SU-DHL-6 (cell line): Measurements from ENCODE around the gene JAKMIP1.

Experiments used
- H2AFZ ChIP-seq: fragments of 200-600 bp; sonication (generic); 2 replicates; pipeline ENCODE4 v1.6.1; 2014; ENCODE audit warnings: low read depth, mild to moderate bottlenecking, moderate library complexity, mixed read lengths, antibody characterized with exemption, low read length; ENCODE audit not compliant: severe bottlenecking
- H3F3A ChIP-seq: fragments of 200-600 bp; shearing (Covaris generic); 2 replicates; pipeline ENCODE4 v1.6.0; 2016; ENCODE audit warnings: antibody characterized with exemption, mild to moderate bottlenecking; ENCODE audit not compliant: insufficient read depth
- H3K27ac ChIP-seq: fragments of 200-600 bp; sonication (generic); 2 replicates; pipeline ENCODE4 v1.5.1; 2016; ENCODE audit warnings: low read depth, mild to moderate bottlenecking, low read length, moderate library complexity, mixed read lengths
- H3K27me3 ChIP-seq: fragments of 200-600 bp; sonication (generic), shearing (Covaris generic); 2 replicates; pipeline ENCODE4 v1.6.0; 2014; ENCODE audit warnings: mild to moderate bottlenecking, low read length
- H3K36me3 ChIP-seq: fragments of 200-600 bp; sonication (generic); 2 replicates; pipeline ENCODE4 v1.6.1; 2014; ENCODE audit warnings: mild to moderate bottlenecking, low read length, mixed read lengths
- H3K4me2 ChIP-seq: fragments of 300-600, 200-600 bp; shearing (Covaris generic), sonication (generic); 2 replicates; pipeline ENCODE4 v1.6.0; 2014; ENCODE audit warnings: low read length, low read depth, mild to moderate bottlenecking; ENCODE audit not compliant: poor library complexity, severe bottlenecking
- H3K4me3 ChIP-seq: fragments of 200-600 bp; sonication (generic); 2 replicates; pipeline ENCODE4 v1.5.1; 2014; ENCODE audit warnings: antibody characterized with exemption, low read length, mild to moderate bottlenecking, mixed read lengths; ENCODE audit not compliant: insufficient read depth, poor library complexity, severe bottlenecking
- H3K79me2 ChIP-seq: fragments of 200-600 bp; sonication (generic); 2 replicates; pipeline ENCODE4 v1.6.1; 2014; ENCODE audit warnings: mild to moderate bottlenecking, low read length, moderate library complexity; ENCODE audit not compliant: insufficient read depth
- H3K9ac ChIP-seq: fragments of 200-600 bp; sonication (generic); 2 replicates; pipeline ENCODE4 v1.7.0; 2014; ENCODE audit warnings: mild to moderate bottlenecking, low read length
- H3K9me2 ChIP-seq: fragments of 200-600 bp; sonication (generic); replicated peaks from 2 replicates; pipeline ENCODE4 v1.6.1; 2014; ENCODE audit warnings: low read length; ENCODE audit not compliant: insufficient read depth
- H3K9me3 ChIP-seq: fragments of 200-600 bp; sonication (generic); 2 replicates; pipeline ENCODE4 v1.6.1; 2014; ENCODE audit warnings: low read length, mixed read lengths; ENCODE audit not compliant: insufficient read depth
- H4K20me1 ChIP-seq: fragments of 200-600 bp; sonication (generic); 2 replicates; pipeline ENCODE4 v1.6.1; 2014; ENCODE audit warnings: low read depth, mild to moderate bottlenecking, antibody characterized with exemption, low read length, moderate library complexity, mixed read lengths
- EZH2phosphoT487 ChIP-seq: fragments of 200-600 bp; sonication (generic), shearing (Covaris generic); conservative IDR thresholded peaks from 2 replicates; pipeline ENCODE4 v1.6.1; 2018; ENCODE audit warnings: mild to moderate bottlenecking, antibody characterized with exemption, low read length, moderate library complexity, mixed read lengths
- TF ChIP-seq, protein P1 (sequence below): fragments of 200-600 bp; sonication (generic); IDR thresholded peaks from one replicate; pipeline ENCODE4 v1.5.1; 2017; ENCODE audit warnings: antibody characterized with exemption, mild to moderate bottlenecking, low read length, moderate library complexity; ENCODE audit not compliant: insufficient read depth, poor library complexity, severe bottlenecking

The JAKMIP1 gene

DNA sequence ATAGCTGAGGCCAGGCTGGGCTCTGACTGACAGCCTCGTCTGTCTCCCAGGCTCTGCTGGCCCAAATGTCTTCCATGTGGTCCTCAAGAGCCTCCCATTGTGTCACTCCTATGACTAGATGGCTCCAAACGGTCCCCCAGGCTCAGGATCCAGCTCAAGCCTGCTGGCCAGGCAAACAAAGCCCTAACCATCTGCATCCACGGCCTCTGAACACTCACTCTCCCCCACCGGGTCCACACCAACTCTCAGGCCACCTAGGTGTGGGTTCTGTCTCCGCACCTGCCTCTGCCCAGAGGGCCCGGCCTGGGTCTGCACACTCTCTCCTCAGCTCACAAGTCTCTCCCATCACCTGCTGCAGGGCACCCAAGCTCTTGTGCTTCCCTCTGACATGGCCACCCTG, 52.9 kb downstream of the JAKMIP1 start:
- Histone ChIP-seq H3K9me2 (no peaks in the 10 kb centered on the region), H3K9ac (no peak overlapping the region), H3K4me3 (no peak overlapping the region), H3K9me3 (no peaks in the 10 kb centered on the region; the same call in 1 of the 2 replicates), H3K4me2 (no peak overlapping the region), H3K27me3 (no peaks in the 10 kb centered on the region), H3K36me3 (no peaks in the 10 kb centered on the region), H3K79me2 (no peaks in the 10 kb centered on the region), H3K27ac (no peak overlapping the region), H3F3A (no peaks in the 10 kb centered on the region), H2AFZ (no peak overlapping the region), H4K20me1 (no peaks in the 10 kb centered on the region)
- no peak for TF ChIP-seq EZH2phosphoT487
- TF ChIP-seq, protein P1, sequence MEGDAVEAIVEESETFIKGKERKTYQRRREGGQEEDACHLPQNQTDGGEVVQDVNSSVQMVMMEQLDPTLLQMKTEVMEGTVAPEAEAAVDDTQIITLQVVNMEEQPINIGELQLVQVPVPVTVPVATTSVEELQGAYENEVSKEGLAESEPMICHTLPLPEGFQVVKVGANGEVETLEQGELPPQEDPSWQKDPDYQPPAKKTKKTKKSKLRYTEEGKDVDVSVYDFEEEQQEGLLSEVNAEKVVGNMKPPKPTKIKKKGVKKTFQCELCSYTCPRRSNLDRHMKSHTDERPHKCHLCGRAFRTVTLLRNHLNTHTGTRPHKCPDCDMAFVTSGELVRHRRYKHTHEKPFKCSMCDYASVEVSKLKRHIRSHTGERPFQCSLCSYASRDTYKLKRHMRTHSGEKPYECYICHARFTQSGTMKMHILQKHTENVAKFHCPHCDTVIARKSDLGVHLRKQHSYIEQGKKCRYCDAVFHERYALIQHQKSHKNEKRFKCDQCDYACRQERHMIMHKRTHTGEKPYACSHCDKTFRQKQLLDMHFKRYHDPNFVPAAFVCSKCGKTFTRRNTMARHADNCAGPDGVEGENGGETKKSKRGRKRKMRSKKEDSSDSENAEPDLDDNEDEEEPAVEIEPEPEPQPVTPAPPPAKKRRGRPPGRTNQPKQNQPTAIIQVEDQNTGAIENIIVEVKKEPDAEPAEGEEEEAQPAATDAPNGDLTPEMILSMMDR, result no peak

DNA sequence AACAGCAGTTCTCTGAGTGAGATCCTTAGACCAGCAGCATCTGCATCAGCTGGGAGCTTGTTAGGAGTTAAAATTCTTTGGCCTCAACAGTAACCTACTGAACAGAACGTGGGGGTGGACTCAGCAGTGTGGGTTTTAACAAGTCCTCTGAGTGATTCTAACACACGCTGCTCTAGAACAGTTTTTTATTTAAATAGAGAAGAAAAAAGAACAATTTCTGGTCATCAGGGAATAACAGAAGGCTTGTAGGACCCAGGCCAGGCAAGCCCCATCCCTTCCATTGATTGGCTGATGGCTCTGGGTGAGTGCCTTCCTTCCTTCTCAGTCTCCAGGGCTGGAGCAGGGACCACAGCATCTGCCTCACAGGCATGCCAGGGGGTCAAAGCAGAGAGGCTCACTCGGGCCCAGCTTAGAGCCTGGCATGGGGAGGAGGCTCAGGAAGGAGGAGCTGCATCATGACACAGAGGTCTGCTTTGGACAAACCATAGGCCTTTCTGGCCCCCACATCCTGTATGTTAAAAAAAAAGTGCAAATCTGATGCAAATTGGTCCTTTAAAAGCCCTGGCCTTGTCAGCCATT, 56.7 kb downstream of the JAKMIP1 start:
- Histone ChIP-seq H3K36me3 (no peaks in the 10 kb centered on the region), H3K27ac (no peak overlapping the region)
- TF ChIP-seq, protein P1, result no peak
- TF ChIP-seq EZH2phosphoT487, result no peak

DNA sequence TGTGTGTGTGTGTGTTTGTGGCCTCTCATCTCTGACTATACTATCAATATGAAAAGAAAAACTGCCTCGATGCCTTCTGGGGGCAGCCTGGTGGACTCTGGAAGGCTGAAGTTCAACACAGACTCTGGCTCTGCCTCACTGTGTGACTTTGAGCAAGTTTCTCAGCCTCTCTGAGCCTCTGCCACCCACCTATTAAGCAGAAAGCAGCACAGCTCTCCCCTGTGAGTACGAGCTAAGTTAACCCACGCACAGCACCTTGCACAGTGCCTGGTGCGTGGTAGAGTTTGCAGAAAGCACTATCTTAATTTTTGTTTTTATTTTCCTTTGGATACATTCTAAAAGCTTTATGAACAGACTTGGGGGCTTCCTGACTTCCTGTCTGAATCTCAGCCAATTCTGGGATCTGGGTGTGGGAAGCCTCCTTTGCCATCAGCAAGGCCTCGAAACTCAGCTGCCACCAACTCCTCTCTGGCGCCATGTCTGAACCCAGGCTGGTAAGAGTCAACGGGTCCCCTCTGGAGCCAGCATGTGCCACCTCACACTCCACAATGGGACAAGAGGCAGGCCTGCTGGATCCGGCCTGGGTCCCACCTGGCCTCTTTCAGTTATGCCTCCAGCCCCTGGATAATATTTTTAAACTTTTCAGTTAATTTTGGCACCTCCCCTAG, 57.3 kb downstream of the JAKMIP1 start:
- Histone ChIP-seq H3K9me2 (no peaks in the 10 kb centered on the region), H3K4me2 (no peak overlapping the region), H2AFZ (no peak overlapping the region), H3K9ac (no peak overlapping the region), H3K9me3 (no peaks in the 10 kb centered on the region; the same call in 1 of the 2 replicates), H3K27me3 (no peaks in the 10 kb centered on the region), H3K27ac (no peak overlapping the region), H3K79me2 (no peaks in the 10 kb centered on the region), H3K36me3 (no peaks in the 10 kb centered on the region), H3K4me3 (no peak overlapping the region), H3F3A (no peaks in the 10 kb centered on the region), H4K20me1 (no peaks in the 10 kb centered on the region)
- TF ChIP-seq, protein P1, result no peak
- TF ChIP-seq EZH2phosphoT487, result no peak

More for the DNA sequence above, 56.7 kb downstream of the JAKMIP1 start:
- no peaks in the 10 kb centered on the region for H4K20me1 ChIP-seq
- H3K9ac ChIP-seq, result no peak overlapping the region
- H2AFZ ChIP-seq, result no peak overlapping the region
- H3K79me2 ChIP-seq, result no peaks in the 10 kb centered on the region
- no peaks in the 10 kb centered on the region for H3K27me3 ChIP-seq
- H3F3A ChIP-seq, result no peaks in the 10 kb centered on the region
- no peaks in the 10 kb centered on the region for H3K9me2 ChIP-seq
- no peak overlapping the region for H3K4me2 ChIP-seq
- no peaks in the 10 kb centered on the region; the same call in 1 of the 2 replicates for H3K9me3 ChIP-seq
- no peak overlapping the region for H3K4me3 ChIP-seq
